HG03045 (cell line): ENCODE data around the gene ADGRG6.

Experiments
- ATAC-seq: cut with Tn5 transposase; IDR thresholded peaks from one replicate; pipeline ENCODE4 v1.9.1; 2021; ENCODE audit warnings: mild to moderate bottlenecking, moderate library complexity; ENCODE audit not compliant: unreplicated experiment

The ADGRG6 gene

DNA sequence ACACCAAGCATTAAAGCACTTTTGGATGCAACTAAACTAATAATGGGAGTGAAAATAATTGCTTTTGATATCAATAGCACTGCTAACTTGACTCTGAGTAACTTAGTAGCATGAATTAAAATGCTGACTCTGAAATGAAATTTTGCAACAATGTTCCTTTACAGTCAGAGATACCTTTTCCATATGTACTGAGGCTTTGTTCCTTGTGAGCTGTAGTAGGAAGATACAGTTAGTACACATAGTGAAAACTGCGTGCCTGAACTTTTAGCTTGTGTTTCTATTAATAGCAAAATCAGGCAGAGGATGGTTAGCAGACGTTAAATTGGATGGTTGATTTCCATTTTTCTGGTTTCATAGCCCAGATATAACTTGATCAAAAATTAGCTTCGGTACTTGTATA is 18.6 kb downstream of the ADGRG6 start:
- no peak for ATAC-seq

DNA sequence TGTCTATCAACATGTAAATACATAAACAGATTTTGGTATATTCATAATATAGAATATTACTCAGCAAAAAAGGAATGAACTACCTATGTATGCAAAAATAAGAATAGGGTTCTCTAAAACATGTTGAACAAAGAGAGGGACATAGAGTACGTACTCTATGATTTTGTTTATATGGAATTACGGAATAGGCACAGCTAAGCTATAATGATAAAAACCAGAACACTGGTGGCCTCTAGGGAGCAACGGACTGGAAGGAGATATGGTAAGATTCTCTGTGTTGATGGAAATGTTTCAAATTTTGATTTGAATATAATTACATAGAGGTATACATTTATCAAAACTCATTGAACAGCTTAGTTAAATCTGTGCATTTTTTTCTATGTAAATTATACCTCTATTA is 19.6 kb downstream of the ADGRG6 start:
- ATAC-seq: no peak

DNA sequence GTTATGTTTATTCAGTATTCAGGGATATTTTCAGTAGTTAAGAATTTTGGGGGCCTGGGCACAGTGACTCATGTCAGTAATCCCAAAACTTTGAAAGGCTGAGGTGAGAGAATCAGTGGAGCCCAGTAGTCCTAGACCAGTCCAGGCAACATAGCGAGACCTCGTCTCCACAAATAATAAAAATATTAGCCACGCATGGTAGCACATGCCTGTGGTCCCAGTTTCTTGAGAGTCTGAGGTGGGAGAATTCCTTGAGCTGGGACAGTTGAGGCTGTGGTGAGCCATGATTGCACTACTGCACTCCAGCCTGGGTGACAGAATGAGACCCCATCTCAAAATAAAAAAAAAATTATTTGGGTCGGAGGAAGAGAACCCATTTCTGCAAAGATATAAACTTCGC is 20.3 kb downstream of the ADGRG6 start:
- no peak for ATAC-seq

DNA sequence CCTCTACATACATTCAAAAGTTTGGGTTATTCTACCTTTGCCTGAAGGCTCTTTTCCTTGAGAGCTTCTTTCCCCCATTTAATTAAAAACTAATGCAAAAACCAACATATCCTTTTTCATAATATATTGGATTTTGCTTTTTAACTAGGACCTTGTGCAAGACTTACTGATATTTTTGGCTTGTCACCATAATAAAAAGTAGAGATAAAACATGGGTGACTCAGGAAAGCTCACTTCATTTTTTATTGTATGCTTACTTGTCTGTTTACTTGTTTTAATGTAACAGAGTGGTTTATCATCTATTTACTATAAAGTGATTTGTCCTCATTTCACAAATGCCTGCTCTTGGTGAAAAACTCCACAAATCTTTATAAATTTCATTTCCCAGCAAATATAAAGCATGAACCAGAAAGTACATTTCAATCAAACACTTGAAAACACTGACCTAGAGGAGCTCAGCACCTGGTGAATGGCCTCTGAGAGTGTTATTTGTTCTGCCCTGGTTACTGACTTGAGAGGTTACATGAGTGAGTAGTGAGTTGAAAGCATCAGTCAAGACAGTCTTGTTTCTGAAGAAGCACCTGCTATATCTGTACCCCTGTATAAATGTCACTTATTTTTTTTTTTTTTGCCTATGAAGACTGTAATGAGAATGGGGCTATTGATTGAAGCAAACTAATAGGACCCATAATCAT is 20.8 kb downstream of the ADGRG6 start:
- no peak for ATAC-seq

DNA sequence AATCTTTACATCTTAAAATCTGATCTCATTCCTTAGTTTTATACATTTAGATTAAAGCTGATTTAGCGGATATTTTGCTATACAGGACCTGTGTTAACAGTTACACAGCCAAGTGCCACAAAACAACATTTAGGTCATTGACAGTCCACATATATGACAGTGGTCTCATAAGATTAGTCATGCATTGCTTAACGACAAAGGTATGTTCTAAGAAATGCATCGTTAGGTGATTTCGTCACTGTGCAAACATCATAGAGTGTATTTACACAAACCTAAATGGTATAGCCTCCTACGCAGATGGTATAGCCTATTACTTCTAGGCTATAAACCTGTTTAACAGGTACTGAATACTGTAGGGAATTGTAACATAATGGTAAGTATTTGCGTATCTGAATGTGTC is 21.6 kb downstream of the ADGRG6 start:
- ATAC-seq: no peak

DNA sequence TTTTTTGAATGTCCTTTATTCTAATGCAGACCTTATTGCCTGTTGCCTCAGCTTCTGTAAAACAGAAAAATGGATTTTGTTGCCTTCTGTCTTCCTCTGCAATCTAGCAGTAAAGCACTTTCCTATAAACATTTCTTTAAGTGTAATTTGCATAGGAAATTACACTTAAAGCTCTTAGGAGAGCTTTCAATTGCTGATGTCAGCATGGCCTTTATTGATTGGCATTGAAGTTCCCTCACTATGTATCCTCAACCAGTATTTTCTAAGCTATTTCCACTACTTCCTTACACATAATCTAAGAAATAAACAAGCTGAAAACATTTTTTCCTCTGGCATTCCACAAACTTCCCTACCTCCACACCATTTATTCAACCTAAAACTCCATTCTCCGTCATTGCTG is 22.3 kb downstream of the ADGRG6 start:
- no peak for ATAC-seq

DNA sequence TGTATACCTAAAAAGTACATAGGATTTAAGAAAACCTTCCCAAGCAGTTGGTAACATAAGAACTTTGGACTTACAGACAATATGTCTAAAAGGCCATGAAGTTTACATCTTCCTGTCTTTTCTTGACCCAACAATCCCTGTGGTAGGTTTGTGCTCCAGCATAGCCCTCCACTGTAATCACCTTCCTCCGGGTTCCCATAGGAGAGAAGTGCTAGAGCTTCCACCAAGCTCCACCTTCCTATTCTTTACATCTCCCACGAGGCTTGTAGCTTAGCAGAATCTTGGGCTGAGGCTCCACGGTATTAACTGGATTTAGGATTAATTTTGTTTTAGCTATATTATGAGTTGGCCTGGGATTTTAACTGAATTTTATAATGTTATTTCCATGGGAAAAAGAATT is 23.3 kb downstream of the ADGRG6 start:
- ATAC-seq: no peak

DNA sequence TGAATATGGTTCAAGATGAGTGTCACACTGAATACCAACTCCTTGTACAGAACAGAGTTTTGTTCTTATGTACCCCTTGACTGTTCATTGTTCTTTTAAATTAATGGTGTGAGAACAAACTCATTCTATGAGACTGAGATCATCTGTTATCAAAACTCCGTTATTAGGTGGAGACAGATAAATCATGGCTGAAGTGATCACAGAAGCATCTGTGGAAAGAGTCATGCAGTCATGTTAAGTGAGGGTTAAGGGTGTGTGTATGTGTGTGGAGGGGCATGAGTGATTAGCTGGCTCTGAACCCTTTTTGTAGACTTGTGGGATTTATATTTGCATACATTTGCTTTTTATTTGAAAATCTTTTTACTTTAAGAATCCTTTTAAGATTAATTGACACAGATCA is 24.7 kb downstream of the ADGRG6 start:
- no peak for ATAC-seq

DNA sequence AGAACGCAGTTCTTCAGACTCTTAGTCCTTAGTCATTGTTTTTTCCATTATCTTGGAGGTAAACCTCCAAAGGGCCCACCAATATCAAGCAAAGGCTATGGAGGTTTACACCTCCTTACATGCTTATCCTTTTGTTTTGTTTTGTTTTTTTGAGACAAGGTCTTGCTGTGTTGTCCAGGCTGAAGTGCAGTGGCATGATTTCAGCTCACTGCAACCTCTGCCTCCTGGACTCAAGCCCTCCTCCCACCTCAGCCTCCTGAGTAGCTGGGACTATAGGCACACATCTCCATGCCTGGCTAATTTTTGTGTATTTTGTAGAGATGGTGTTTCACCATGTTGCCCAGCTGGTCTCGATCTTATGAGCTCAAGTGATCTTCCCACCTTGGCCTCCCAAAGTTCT is 26.3 kb downstream of the ADGRG6 start:
- ATAC-seq: no peak

DNA sequence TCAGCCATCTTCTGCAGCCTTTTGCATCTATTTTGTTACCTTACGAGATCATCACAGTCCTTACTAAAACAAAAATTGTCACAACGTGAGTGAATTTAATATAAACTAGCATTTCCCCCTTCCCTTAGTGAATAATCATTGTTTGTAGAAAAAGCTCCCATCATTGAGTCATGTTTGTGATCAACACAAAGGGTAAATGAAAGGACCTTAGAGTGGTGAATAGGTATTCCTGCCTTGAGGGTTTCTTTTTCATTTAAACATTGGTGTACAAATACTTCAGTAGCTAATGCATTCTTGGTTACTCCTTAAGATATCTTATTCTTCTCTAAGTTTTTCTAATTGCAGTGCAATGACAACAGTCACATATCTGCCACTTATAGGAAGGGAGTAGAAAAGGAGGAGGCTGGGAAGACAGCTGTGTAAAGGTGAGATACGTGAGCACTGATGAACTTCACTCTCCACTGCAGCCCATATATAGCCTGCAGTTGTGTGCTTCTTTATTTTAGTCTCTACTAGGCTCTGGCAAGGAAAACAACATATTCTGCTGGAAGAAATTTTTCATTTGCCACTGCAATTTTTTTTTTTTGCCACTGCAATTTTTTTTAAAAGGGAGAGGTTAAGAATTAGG is 27.8 kb downstream of the ADGRG6 start:
- ATAC-seq: no peak

DNA sequence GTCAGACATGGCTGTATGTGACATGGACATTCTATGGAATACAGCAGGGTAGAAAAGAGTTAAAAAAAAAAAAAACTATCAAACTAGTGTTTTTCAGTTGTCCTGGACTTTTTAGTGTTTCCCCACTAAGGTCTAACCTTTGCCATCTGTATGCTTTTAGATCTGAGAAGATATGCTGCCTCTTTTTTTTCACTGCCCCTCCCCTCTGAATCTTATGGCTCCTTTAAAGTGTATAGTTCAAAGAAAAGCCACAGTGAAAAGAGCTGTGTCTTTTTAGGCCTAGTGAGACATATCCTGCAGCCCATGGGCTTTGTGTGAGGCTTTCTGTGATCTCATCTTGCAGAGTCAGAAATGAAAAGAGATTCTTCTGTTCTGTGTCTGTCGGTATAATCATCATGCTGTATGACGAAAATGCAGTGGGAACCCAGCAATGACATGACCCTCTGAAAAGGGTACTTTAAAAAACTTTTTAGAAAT is 29.3 kb downstream of the ADGRG6 start:
- ATAC-seq: no peak

DNA sequence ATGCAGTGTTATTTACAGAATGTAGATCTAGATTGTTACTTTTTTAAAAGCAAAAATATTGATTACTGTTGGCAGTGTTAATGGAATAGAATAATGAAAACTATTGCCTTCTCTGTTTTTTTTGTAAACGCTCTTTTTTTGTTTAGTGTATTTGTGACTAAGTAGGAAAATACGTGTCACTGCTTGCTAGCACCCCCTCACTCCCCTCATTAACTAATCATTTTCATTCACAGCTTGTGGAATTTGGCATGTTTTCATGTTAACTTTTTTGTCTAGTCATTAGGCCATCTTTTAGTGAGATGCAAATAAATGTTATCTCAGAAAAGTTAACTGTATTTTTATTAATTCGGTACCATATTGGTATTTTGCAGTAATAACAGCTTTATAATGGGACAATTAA is 29.8 kb downstream of the ADGRG6 start:
- ATAC-seq: no peak

DNA sequence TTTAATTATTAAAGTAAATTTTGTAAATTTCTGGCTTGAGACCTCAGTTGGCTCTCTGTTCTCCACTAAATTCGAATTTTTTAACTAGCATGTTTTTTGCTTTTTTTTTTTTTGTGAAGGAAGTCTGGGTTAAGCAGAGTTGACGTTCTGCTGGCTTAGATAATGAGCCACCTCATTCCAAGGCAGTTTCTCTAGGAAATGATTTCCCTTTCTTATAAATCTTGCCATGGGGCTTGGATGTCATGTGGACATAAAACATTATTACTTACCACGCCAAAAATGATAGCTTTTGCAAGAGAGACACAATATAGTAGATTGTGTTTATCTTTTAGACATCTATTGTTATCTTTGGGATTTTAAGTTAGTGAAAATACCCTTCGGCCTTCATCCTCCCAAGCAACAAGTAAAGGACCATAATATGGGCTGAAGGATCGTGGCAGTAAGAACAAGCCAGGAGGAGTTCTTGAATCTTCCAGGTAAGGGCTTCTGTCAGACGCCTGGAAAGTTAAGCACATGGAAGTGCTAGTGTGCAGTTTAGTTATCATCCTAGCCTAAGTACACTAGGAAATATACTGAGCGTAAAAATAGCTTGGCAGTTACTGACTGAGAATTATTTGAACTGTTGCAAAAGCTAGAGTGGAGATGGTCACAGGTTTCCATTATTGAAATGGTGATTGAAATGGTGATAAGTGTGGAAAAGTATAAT is 30.7 kb downstream of the ADGRG6 start:
- ATAC-seq: no peak

DNA sequence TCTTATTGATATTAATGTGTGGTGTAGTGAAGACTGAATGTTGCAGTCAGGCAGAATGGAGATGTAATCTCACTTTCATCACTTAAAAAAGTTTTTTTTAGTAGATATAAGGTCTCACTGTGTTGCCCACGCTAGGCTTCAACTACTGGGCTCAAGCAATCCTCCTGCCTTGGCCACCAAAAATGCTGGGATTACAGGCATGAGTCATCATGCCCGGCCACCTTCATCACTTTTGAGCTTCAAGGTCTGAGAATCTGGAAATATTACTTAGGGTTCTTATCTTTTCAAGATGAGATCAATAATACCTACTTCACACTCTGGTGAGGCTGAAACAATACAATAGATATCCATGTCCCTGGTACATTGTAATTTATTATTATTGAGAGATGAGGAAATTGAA is 31.6 kb downstream of the ADGRG6 start:
- no peak for ATAC-seq

DNA sequence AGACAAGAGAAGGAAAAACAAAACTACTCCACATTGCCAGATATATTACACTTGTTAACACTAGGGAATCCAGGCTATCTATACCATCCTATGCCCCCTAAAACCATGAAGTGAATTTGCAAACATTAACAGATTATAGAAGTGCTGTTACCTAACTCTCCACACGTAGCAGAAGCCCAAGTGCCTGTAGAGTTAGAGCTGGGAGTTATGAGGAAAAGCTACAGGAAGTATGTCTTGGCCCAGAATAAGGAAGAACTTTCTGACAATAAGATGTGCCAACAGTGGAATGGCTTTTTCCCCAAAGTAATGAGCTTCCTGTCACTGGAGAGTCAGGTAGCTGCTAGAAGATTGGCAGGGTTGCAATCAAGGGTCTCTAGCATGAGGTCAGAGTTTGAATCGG is 32.5 kb downstream of the ADGRG6 start:
- no peak for ATAC-seq

DNA sequence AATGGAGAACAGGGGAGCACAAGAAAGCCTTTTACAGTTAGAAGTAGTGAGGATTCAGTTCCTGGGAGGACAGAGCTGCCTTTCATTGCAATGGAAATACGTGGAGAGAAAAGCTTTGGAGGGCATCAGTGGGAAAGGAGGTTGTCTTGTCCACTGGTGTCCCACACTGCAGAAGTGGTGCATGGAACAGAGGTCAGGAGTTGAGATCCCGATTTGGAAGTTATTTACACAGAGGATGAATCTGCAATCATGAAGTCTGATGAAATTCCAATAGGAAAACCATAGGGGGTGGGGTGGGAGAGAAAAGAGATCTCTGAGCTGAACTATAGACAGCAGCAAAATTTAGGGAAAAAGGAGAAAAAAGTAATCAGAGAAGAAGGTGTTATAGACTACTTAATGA is 33.6 kb downstream of the ADGRG6 start:
- no peak for ATAC-seq

DNA sequence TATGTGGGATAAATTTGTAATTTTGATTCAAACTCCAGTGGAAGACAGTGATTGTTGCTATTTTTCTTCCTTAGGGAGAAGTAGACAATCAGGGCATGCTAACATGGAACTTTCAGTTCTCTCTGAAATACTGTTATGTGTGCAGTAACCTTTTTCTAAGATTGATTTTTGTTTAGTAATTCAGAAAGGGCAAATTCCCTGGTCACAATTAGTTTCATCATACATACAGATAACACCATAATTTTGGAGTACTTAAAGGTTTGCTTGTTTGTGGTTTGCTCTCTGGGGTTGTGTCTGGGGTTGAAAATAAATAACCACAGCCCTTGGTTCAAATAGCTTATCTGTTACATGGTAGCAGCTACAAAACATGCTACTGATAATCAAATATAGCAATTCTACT is 34.4 kb downstream of the ADGRG6 start:
- ATAC-seq: no peak

DNA sequence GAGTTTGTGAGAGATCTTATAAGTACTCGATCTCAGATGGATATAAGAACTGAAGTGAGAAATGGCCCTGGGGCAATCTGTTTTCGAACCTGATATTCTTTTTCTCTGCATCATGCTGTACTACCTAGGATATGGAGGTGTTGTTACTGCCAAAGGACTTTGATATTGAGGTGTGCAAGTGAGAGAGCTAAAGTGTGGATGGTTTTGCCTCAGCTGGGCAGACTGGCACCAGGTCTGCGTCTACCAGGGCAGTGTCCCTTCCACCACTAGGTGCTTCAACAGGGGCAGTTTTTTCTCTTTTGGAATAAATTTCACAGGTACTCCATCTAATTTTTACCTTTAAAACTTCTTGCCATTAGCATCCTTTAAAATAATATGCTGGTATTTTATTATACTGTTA is 35.0 kb downstream of the ADGRG6 start:
- no peak for ATAC-seq

DNA sequence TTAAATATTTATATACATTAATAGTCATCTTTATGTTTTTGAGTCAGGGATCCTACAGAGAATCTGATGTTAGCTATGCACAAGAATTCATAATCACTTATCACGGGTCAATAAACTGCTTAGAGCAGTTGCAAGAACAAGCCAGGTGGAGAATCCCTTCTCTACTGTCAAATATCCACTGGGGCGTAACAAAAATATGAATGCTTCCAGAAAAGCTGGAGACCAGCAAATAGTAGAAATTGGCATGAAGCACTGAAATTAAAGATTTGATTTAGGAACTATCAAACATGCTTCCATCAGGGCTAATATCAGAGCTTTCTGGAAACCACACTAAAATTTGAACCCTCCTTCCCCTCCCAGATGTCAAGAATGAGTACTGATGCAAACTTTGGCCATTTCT is 37.3 kb downstream of the ADGRG6 start:
- no peak for ATAC-seq

DNA sequence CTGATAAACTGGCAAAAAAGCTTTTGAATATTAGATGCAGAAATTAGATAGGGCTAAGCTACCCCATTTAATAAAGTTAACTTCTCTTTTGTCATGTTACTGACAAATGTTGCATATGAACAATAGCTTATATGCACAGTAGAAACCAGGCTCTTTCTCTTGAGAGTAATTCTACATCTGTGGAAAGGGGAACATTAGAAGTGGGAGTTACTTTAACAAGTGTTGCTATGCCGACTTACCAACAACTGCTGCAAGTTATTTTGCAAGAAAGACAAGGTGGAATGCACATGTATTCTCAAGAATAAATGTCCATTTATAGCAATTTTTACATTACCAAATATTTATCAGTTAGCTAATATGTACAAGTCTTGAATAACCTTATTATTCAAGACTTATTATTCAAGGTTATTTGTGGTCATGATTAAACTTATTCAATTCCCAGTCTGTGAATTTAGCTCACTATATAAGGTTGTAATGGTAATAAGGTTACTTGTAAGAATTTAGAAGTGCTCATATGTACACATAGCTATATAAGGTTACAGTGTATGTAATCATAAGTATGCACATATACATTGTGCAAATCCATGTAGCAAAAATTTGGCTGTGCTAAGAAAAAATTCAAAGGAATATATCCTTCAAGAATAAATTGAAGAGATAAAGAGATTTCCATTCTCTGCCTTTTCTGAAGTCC is 38.3 kb downstream of the ADGRG6 start:
- ATAC-seq: no peak

DNA sequence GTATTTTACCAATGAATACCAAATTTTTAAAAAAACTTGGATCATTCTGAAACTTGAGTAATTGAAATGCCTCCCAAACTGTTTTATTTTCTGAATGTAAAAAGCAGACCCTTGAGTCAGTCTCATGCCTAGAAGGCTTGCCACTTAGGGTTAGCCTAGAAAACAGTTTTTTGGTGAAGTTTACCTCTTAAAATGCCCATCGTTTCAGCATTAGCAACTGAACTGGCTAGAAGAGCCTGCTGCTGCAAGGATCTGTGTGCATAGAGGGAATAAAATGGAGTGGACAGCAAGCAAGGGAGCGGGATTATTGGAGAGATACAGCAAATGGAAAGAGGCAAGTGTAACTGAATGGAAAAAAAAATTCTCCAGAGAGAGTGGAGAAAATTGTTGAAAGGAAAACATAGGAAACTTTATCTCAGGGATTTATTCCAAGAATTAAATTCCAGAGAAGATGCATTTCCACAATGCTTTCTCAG is 40.1 kb downstream of the ADGRG6 start:
- ATAC-seq: no peak

DNA sequence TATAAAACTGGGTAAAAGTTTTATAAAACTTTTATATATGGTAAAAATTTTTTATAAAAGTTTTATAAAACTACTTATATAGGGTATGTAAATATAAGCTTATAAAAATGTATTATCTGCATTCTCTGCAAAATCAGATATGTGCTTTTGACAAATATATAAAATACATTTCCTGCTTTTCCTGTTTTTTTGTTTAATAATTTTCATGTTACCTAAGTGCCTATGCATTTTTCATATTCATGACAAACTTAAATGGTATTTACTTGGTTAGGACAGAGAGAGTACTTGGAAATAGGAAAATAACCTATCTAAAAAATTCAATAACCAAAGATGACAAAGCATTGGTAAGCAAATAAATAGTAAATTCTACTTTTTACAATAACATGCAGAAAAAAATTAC is 41.2 kb downstream of the ADGRG6 start:
- no peak for ATAC-seq
